HG03565 (cell line): Measurements from ENCODE around the gene ANKRD23.
"Not testable (repeated sequence)": the region's sequence is repeated elsewhere in the genome, so short reads cannot be mapped to it uniquely, and the experiment has no call there.

Source experiments
- ATAC-seq: cut with Tn5 transposase; IDR thresholded peaks from one replicate; pipeline ENCODE4 v1.9.1; 2021; ENCODE audit warnings: mild to moderate bottlenecking, moderate library complexity; ENCODE audit not compliant: unreplicated experiment

ANKRD23 gene

GRCh38 chr2:96801005-96801785 lies 42.6 kb downstream of the ANKRD23 start:
- peak; percentile 60 for ATAC-seq

GRCh38 chr2:96800061-96801004 lies 43.5 kb downstream of the ANKRD23 start:
- ATAC-seq, result no peak

GRCh38 chr2:96799623-96799935 lies 44.2 kb downstream of the ANKRD23 start:
- ATAC-seq, result no peak

GRCh38 chr2:96798733-96799622 lies 44.8 kb downstream of the ANKRD23 start:
- no peak for ATAC-seq

- ATAC-seq, result no peak
These were observed 46.7 kb downstream of the ANKRD23 start for GRCh38 chr2:96797066-96797625.

GRCh38 chr2:96796497-96796896 lies 47.3 kb downstream of the ANKRD23 start:
- ATAC-seq, result not testable (repeated sequence)

- no peak for ATAC-seq
These were observed 48.7 kb downstream of the ANKRD23 start for GRCh38 chr2:96795076-96795475.

GRCh38 chr2:96792772-96793749 lies 50.8 kb downstream of the ANKRD23 start:
- no peak for ATAC-seq

- ATAC-seq, result no peak
These were observed 54.6 kb downstream of the ANKRD23 start for GRCh38 chr2:96789245-96789617.

- ATAC-seq, result no peak
These were observed 55.2 kb downstream of the ANKRD23 start for GRCh38 chr2:96788442-96789244.
